KOPT-K1 (cell line): ENCODE measurements around the gene PTPRN2.
"Not testable (repeated sequence)": the region's sequence is repeated elsewhere in the genome, so short reads cannot be mapped to it uniquely, and the experiment has no call there.

ENCODE experiments used
- H3K27ac ChIP-seq: fragments of 200-600 bp; sonication (generic); 2 replicates; pipeline ENCODE4 v1.5.1; 2016; ENCODE audit warnings: antibody characterized with exemption, mild to moderate bottlenecking, low read depth, low read length; ENCODE audit not compliant: poor library complexity, severe bottlenecking
- H3K36me3 ChIP-seq: fragments of 200-600 bp; sonication (generic); 2 replicates; pipeline ENCODE4 v1.5.1; 2017; ENCODE audit warnings: antibody characterized with exemption, mild to moderate bottlenecking, low read length, moderate library complexity; ENCODE audit not compliant: insufficient read depth
- H3K9me3 ChIP-seq: fragments of 200-600 bp; sonication (generic); 2 replicates; pipeline ENCODE4 v1.5.1; 2017; ENCODE audit warnings: antibody characterized with exemption, low read length, mild to moderate bottlenecking; ENCODE audit not compliant: insufficient read depth, poor library complexity, severe bottlenecking

Gene PTPRN2

GRCh38 chr7:158428837-158429753, 158.5 kb downstream of the PTPRN2 start:
- Histone ChIP-seq H3K27ac (no peak overlapping the region), H3K9me3 (no peaks in the 10 kb centered on the region), H3K36me3 (no peaks in the 10 kb centered on the region)

DNA sequence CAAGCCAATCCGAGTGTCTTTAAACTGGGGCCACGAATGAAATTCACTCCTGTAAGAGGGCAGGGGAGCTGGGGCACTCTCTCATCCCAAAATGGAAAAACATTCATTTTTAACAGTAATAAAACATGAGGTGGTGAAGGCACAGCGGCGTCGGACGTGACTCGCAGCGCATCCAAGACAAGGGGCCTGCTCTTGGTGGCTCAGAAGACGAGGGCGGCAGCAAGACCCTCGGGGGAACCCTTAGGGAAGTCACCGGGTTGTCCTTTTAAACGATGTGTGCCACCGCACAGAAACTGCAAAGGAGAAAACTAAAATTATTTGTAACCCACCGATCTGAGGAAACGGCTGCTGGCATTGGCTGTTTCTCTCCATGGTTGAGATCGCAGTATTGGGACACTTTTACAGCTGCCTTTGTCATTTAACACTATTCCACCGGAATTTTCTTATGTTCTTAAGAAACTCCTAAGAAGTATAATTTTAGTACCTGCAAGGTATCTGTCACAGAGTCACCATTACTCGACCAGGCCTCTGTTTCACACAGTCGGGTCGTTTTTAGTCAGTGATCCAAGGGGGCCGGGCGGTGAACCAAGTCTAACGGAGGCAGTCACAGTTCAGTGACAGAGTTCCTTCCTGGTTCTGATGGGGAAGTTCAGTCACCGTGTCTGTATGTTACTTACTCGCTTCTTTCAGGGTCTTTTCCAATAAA, 159.3 kb downstream of the PTPRN2 start:
- Histone ChIP-seq H3K9me3 (no peaks in the 10 kb centered on the region), H3K36me3 (no peaks in the 10 kb centered on the region), H3K27ac (no peak overlapping the region)

- not testable (repeated sequence) for H3K36me3 ChIP-seq, H3K27ac ChIP-seq, H3K9me3 ChIP-seq
These were observed 161.9 kb downstream of the PTPRN2 start for GRCh38 chr7:158425676-158426075.

GRCh38 chr7:158424531-158424930, 163.1 kb downstream of the PTPRN2 start:
- no peaks in the 10 kb centered on the region for H3K9me3 ChIP-seq
- no peak overlapping the region for H3K27ac ChIP-seq
- no peaks in the 10 kb centered on the region for H3K36me3 ChIP-seq

DNA sequence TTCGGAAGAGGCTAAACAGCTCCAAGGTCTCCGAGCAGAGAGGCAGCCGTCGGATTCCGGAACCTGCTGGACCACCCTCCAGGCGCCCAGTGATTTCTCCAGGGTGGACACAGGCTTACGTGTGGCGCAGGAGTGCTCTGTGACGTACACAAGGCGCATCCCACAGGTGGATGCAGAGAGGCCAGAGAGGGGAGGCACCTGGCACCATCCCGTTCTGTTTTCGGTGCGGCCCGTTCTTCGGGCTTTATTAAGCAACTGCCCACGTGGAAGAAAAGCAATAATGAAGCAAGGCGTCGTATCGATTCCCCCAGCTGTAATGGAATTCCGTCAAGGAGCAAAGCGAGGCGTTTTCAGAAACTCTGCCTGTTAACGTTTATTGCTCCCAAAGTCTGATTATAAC, 163.6 kb downstream of the PTPRN2 start:
- H3K27ac ChIP-seq: no peak overlapping the region
- H3K36me3 ChIP-seq: no peaks in the 10 kb centered on the region
- H3K9me3 ChIP-seq: no peaks in the 10 kb centered on the region

DNA sequence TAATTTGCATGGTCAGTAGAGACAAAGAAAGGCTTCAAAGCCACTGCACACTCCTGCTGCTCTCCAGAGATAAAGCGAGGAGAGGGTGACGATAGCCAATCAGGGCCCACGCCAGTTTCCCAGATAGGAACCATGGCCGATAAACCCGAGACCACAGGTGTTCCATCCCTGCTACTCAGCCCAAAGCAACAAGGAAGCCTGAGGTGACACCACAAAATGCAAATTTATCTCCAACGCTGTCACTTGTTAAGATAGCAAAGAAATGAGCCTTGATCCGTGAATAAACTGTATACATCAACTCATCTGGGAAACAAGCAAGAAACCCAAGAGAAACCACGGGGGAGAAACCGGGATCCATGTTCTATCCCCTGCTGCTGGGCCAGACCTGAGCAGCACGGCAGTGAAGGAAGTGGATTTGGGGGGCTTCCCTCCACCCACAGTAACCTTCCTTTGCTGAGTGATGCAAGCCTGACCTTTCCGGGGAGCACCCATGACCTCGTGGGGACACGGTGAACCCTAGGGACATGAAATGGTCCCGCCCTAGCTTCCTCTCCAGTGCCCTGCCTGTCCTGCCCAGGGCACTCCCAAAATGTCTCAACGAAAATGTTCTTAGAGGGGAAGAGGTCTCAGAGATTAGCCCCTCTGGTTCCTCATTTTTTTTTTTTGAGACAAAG, 164.6 kb downstream of the PTPRN2 start:
- Histone ChIP-seq H3K27ac (no peak overlapping the region), H3K9me3 (no peaks in the 10 kb centered on the region), H3K36me3 (no peaks in the 10 kb centered on the region)

- no peaks in the 10 kb centered on the region for H3K9me3 ChIP-seq
- H3K36me3 ChIP-seq: no peaks in the 10 kb centered on the region
- H3K27ac ChIP-seq: no peak overlapping the region
These were observed 165.3 kb downstream of the PTPRN2 start for GRCh38 chr7:158422196-158422886.

- H3K27ac ChIP-seq: no peak overlapping the region
These were observed 166.3 kb downstream of the PTPRN2 start for GRCh38 chr7:158421361-158421760.

GRCh38 chr7:158420591-158421340, 166.9 kb downstream of the PTPRN2 start:
- Histone ChIP-seq H3K27ac (no peak overlapping the region), H3K36me3 (no peaks in the 10 kb centered on the region), H3K9me3 (no peaks in the 10 kb centered on the region)

More at GRCh38 chr7:158421361-158421760, 166.3 kb downstream of the PTPRN2 start:
- no peaks in the 10 kb centered on the region for H3K36me3 ChIP-seq
- H3K9me3 ChIP-seq: no peaks in the 10 kb centered on the region

DNA sequence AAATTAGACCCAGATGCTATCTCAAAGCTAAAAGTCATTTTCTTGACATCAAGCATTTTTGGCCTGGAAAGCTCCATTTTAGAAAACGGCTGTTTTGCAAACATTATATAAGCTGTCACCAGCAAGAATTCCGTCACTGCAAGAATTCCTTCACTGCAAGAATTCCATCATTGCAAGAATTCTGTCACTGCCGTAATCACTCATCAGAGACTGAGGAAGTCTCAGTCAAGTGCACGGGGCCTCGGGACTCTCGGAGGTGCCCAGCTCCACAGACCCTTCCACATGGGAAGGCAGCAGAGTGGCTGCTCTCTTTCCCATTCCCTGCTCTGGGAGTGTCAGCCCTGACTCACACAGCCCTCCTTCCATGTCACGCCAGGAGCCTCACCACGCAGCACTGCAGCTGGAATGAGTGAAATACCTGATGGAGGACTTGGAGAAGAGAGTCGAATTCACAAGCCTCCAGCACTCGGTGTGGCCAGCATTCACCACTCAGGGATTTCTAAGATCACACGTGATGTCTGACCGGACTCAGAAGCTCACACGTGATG, 168.3 kb downstream of the PTPRN2 start:
- H3K36me3 ChIP-seq: no peaks in the 10 kb centered on the region
- no peak overlapping the region for H3K27ac ChIP-seq
- H3K9me3 ChIP-seq: no peaks in the 10 kb centered on the region

- H3K36me3 ChIP-seq, H3K9me3 ChIP-seq, H3K27ac ChIP-seq: not testable (repeated sequence)
These were observed 169.2 kb downstream of the PTPRN2 start for GRCh38 chr7:158418395-158418794.

GRCh38 chr7:158416283-158416933, 171.2 kb downstream of the PTPRN2 start:
- Histone ChIP-seq H3K9me3 (no peaks in the 10 kb centered on the region), H3K27ac (no peak overlapping the region), H3K36me3 (no peaks in the 10 kb centered on the region)

DNA sequence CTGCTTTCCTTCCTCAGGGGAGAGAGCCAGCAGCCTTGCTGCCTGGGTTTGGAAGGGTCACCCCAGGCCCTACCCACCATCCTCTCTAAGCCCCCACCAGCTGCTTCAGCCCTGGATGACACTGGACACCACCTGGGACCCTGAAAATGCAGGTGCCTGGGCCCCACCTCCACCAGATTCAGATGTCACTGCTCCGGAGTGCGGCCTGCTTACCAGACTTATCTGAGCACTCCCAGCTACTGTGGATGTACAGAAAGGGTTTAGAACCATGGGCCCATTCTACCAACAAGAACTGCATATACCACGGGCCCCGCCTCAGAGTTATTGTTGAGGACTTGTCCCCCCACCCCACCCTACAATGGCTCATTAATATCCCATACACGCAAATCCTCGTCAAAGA, 172.3 kb downstream of the PTPRN2 start:
- H3K9me3 ChIP-seq: no peaks in the 10 kb centered on the region
- H3K36me3 ChIP-seq: no peaks in the 10 kb centered on the region
- H3K27ac ChIP-seq: no peak overlapping the region
